CD4-positive, alpha-beta T cell treated with Interleukin-10 for 1 hour (primary cell): ENCODE measurements around the gene COMMD6.
"Not testable (repeated sequence)": the region's sequence is repeated elsewhere in the genome, so short reads cannot be mapped to it uniquely, and the experiment has no call there.

Experiments
- DNase-seq: peaks from one replicate; pipeline ENCODE4 v3.0.0-alpha.2; 2020

The COMMD6 gene

DNA sequence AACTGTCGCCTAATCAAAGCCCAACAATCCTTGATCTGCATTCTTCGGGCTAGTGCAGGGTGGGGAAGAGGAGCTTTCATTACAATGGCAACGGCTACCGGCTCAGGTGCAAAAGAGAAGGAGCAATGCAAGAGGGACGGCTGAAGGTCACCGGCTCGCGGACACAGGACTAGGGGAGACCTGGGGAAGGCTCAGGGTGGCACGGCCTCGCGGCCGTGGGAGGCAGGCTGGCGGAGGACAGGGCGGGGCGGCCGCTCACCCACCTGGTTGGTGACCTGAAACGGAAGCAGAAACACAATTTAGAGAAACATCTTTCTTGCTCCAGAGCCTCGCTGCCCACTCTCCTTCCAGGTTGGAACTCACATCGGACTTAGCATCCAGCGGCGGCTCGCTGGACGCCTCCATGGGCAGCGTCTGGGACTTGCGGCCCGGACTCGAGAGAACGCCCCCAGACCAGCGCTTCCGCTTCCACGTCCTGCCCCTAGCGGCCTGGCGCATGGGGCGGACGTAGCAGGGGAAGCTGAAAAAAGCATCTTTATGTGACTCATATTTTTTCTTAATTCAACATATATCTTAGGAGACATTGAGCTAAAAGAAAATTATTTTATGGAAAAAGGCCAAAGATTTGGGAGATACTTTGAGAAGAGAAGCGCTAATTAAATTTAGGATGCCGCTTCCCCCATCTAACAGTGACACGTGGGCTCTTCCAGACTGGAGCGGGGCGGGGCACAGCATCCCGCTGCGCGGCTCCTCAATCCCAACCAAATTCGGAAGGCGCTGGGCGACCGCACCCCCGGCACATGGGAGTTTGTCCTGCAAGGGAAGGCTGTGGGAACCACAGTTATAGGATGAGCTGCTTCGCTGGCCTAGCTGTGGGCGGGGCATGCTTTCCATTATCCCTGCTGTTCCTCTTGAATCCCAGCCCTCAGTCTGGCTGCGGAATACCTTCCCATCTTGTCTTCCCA, at the start of gene COMMD6:
TSS of gene COMMD6 (minus strand) at position 441 of the 965 bp plus-strand sequence. CDS start at position 405, 36 bp downstream.
- DNase-seq, result peak; percentile 69

DNA sequence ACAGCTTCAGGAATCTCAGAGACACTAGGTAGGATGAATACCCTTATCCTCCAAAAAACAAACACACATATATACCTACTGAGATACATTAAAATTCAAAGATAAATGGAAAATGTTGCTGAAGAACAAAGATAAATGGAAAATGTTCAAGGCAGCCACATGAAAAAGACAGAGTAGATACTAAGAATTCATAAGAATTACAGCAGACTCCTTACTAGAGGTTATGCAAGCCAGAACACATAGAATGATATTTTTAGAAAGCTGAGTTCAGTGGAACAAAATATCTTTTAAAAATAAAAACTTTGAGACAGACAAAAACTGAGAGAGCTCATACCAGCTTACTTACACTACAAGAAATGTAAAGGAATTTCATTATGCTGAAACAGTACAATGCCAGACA, 47.5 kb upstream of the COMMD6 start:
- DNase-seq, result no peak

DNA sequence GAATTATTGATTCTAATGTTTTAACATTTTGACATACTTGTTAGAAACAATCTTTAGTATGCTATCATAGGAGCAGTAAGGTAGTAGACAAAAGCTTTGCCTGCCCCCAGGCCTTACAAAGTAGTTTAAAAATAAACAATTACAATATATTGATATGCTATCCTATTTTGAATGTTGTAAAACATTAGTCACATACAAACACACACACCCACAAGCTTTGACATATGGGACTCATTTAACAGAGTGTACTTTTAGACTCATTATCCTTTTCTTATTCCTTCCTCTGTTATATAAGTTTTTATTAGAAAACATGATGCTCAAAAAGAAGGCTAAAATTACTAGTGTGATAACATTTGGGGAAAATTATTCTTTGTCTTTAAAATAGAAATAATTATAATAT, 45.5 kb upstream of the COMMD6 start:
- no peak for DNase-seq

DNA sequence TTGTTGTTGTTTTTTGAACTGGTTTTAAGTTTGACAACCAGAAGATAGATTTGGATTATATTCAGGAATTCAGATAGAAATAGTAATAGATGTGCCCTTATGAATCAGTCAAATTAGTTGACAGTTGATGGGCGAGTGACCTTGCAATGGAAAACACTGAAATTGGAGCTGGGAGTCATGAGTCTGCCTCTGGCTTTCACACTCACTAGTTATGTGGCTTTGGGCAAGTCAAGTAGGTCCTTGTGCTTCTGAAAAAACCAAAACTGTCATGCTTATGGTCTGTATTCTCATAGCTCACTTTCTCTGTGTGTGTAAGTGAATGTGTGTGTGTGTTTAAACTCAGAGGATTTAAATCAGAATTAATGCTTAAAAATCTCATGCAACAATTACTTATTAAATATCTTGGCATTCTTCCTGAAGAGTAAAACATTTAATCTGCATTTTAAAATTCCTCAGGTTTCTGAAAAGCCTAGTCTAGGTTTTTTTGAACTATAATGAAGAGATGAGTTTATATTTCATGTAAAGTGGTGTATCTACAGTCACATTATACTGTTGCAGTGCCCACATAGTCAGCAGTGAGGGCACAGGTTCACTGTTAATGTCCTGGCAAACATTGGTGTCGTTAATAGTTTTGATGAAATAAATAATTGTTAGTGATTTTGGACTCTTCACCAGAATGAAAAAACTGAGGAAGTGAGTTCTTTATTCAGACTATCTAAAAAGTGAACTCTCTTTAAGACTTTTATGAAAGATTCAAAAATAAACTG, 44.4 kb upstream of the COMMD6 start:
- DNase-seq, result no peak

DNA sequence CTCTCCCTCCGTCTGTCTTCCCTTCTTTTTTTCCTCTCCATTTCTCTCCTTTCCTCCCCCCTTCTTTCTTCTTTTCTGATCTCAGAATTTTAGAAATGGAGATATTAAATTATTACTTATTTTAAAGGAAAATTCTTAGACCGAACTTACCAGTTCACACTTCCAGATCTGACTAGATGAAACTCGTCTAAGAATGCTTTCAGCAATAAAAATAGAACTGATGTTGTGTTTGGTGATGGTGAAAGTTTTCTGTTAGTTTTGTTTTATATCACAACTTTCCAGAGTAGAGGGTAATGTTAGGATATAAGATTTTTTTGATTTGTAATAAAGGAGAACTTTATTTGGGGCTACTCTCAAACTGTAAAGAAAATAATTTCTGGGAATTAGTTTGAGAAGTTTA, 41.9 kb upstream of the COMMD6 start:
- DNase-seq, result no peak

DNA sequence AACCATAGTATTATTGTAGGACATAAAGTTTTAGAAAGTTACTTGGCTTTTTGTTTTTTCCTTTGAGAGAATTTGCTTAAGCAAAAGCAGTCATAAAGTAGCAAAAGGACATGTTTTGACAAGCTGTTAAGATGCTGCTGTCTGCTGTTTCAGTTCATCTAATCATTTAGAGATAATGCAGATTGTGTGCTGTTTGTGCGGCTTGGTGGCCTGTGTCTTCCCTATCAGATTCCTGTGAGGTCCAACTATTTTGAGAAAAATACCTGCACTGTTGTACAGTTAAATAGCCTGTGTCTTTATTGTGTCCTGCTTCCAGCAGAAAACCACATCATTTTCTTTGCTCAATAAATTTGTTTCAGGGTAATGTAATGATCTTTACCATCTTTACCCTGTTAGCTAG, 31.9 kb upstream of the COMMD6 start:
- DNase-seq, result no peak

DNA sequence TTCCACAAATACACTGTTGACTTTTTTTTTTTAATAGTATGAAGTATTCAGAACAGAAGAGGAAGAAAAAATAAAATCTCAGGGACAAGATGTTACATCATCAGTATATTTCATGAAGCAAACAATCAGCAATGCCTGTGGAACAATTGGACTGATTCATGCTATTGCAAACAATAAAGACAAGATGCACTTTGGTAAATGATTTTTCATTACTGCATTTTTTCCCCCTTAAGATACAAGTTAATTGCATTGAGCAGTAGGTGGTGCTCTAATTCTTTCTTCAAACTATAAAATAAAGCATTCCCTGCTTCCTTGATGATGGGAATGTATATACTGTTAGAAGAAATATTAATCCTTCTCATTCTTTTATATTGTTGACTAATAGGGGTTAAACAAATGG, 29.0 kb upstream of the COMMD6 start:
- no peak for DNase-seq

DNA sequence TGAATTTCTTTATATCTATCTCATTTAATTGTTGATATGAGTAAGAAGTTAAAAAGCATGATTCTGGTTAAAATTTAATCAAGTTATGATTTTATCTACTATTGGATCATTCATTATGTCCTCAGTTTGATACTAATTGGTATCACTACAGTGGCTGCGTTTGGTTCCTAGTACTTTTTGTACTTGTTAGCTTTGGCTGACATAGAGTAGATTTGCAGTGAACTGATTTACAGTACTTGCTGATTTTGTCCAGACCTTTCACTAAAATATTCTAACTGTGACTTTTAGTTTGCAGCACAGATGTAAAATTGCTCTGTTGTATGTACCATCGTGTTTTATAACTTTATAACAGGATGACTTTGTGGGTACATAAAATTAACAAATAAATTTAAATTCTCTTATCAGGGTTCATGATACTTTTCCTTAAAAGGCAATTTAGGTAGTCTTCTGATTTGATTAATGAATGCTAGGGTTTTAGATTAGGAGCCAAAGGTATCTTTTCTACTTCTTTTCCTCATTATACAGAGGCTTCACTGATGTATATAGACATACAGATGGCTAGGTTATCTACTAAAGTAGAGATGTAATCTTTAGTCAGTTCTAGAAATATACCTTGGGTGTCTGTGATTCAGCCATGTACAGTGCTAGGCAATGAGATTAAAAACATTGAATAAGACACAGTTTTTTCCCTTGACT, 20.7 kb upstream of the COMMD6 start:
- no peak for DNase-seq

DNA sequence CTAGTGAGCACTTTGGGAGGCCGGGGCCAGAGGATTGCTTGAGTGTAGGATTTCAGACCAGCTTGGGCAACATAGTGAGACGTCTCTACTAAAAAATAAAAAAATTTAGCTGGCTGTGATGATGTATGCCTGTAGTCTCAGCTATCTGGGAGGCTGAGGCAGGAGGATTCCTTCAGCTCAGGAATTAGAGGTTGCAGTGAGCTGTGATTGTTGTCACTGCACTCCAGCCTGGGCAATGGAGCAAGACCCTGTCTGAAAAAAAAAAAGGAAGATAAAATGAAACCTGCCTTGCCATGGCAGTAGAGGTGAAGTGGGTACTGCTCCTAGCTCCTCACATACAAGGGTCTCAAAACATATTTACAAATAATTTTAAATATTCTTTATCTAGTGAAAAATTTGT, 19.3 kb upstream of the COMMD6 start:
- DNase-seq, result no peak

DNA sequence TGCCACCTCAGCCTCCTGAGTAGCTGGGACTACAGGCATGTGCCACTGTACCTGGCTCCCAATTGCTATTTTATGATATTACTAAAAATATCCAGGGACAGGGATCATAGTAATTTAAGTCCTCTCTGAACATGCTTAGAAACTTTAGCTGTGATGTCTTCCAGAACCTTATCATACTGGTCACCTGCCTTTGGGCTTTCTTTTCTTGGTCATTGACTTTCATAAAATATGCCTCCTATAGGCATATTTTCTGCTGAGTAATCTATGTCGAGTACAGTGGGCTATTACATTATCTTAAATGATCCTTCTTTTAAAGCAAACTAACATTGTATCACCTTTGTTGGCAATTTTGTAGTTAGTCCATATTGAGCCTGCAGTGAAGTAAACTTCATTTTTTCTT, 18.2 kb upstream of the COMMD6 start:
- no peak for DNase-seq

DNA sequence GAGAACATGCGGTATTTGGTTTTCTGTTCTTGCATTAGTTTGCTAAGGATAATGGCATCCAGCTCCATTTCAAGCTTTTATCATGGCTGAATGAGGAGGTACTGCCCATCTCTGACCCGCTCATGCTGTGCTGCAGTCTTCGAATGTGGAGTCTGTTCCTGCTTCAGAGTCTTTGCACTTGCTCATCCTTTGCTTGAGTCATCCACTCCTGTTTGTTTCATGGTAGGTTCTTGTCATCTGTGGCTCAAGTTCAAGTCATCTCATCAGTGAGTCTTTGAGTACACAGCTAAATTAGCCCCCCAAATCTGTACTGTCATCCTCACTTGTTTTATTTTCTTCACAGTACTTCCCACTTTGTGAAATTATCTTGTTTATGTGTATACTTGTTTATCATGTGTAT, 17.3 kb upstream of the COMMD6 start:
- no peak for DNase-seq

DNA sequence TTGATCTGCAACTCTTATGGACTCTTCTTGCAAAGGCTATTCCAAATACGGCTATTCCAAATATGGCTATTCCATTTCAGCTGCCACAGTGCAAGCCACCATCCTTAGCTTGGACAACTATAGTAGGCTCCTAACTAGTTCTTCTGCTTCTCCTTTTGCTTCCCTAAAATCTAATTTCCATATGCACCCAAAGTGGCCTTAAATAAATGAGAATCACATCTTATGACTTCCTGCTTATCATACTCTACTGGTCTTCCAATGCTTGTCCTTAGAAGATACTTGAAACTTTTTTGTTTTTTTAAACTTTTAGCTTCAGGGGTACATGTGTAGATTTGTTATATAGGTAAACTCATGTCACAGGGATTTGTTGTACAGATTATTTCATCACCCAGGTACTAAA, 16.8 kb upstream of the COMMD6 start:
- no peak for DNase-seq

DNA sequence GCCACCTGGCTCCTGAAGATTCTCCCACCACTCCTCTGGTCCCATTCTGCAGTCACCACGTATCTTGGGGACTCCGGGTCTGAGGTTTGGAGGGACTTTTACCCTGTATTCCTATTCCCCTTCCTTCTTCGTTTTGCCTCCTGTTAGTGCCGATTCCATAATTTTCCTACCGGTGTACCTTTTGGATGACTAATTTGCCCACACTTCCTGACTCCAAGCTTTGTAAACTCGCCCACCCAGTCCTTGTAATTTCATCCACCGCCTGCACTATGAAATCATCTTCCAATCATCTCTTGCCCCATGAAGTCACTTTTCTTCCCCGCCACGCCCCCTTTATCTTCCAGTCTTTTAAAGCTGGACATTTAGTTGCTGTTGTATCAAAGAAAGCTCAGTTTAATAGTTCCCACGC, 12.5 kb upstream of the COMMD6 start:
- DNase-seq, result peak; percentile 9

DNA sequence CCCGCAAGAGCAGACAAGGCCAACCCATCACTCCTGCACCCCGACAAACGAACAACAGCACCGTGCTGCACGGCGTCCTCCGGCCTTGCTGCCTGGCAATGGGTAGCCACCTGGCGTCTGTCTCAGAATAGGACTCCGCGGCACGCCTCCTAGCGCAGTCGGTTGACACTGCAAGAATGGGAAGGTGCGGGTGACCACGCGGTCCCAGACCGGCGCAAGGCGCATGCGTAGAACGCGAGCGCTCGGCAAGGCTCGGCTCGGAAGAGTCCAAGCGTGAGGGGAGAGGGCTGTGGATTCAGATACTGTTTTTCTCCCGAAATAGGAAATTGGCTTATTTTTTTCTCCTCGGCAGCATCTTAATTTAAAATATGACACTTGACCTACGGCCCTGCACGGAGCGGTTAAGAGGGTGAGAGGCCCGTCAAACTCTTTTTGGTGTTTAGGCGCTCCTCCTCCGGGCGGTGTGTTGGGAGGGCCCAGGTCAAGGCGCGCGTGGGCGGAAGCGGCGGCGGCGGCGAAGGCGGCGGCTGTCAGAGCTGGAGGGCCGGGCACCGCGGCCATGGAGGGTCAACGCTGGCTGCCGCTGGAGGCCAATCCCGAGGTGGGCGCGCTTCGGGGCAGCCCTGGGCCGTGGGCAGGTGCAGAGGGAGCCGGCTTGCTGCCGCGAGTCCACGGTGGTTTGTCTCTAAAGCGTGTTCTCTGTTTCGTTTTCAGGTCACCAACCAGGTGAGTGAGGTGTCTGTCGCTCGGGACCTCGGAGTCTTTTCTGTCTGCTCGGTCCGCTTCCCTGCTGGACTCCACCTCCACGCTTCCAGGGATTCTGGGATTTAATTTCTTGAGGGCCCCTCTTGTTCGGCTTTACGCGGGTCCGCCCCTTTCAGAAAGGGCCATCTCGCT, 11.9 kb upstream of the COMMD6 start, which contains the start of gene UCHL3:
TSS of gene UCHL3 (plus strand) at position 530 of the 897 bp plus-strand sequence. CDS start at position 560, 30 bp downstream.
- DNase-seq, result peak; percentile 98

DNA sequence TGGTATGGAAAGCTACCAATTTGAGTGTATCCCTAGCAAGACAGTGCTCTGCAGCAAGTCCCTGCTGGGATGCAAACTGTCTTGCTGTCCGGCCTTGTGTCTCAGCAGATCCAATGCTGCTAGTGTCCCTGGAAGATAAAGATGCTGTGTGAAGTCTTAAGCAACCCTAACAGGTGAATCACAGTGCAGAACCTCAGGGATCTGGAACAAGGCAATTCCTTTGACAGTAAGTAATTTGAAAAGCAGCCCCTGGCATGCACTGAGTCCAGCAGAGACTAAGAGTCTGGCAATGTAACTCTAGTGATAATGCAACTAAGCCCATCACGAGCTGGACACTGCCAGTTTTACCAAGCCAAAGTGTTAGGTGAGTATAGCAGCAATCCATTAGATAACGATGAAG, 10.3 kb upstream of the COMMD6 start:
- no peak for DNase-seq

DNA sequence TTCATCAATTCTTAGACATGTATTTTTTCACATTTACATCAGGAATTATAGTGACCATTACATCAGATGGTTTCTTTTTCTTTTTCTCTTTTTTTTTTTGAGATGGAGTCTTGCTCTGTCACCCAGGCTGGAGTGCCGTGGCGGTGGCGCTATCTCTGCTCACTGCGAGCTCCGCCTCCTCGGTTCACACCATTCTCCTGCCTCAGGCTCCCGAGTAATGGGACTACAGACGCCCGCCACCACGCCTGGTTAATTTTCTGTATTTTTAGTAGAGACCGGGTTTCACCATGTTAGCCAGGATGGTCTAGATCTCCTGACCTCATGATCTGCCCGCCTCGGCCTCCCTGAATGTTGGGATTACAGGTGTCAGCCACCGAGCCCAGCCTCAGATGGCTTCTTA, 7.7 kb upstream of the COMMD6 start:
- DNase-seq, result not testable (repeated sequence)

DNA sequence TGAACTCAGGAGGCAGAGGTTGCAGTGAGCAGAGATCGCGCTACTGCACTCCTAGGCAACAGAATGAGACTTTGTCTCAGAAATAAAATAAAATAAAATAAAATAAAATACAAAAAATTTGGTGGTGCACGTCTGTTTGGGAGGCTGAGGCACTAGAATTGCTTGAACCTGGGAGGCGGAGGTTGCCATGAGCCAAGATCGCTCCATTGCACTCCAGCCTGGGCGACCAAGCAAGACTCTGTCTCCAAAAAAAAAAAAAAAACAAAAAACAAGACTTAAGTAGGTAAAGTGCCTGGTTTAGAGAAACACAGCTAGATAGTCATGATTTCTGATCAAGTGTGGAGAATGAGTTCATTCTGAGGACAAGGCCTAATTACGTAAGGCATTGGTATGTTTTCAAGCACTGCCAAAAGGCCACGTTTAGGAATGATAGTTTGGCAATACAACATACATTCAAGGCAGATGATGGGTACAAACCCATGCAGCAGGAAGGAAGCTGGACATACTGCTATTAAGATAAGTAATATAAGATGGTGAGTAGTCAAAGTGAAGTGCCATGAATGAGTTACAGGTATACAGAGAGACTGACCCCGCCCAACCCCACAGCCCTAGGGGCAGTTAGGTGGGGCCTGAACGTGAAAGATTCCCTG, 7.2 kb upstream of the COMMD6 start:
- DNase-seq, result no peak

DNA sequence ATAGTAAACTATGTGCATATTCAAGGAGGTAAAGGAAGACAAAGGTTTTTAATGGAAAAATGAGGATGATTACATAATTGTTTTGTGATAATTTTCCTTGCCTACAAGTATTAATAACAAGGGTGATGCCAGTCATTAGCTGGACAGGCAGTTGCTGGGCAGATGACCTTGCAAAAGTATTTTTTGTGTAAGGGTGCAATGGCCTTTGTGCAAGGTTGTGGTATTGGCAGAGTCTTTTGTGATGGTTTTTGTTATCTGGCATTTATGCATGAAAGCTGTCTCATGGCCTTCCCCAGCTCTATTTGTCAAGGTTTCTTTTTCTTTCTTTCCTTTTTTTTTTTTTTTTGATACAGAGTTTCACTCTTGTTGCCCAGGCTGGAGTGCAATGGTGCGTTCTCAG, 4.3 kb upstream of the COMMD6 start:
- DNase-seq, result no peak

DNA sequence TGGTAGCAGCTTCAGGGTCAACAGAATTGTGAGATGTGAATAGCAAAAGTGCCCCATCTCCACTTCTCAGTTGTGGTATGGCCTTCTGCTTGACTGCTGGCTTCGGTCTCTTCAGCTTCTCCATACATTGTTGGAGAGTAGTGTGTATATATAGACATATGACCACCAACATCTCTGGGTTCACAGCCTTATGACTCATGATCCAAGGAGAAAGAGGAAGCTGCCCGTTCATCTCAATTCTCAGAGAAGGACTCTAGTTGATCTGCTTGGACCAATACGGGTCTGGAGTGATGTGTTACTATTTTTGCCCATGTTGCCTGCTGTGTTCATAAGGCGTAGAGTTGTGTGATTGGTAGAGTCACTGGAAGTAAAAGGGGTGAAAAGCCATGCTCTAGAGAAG, 3.6 kb upstream of the COMMD6 start:
- DNase-seq, result peak; percentile 6

DNA sequence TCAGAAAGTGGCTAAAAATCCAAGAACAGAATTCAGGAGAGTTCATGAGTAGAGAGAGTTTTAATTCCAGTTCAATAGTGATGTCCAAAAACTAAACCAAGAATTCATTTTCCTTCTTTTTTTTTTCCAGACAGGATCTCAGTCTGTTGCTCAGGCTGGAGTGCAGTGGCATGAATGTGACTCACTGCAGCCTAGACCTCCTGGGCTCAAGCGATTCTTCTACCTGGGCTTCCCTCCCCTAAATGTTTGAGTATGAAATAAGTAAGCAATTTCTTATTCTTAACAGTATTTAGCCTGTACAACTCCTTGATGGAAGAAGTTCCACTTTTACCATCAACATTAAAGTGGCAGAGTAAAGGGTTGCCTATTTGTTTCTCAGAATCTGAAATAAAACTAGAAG, 3.8 kb downstream of the COMMD6 start:
- no peak for DNase-seq

DNA sequence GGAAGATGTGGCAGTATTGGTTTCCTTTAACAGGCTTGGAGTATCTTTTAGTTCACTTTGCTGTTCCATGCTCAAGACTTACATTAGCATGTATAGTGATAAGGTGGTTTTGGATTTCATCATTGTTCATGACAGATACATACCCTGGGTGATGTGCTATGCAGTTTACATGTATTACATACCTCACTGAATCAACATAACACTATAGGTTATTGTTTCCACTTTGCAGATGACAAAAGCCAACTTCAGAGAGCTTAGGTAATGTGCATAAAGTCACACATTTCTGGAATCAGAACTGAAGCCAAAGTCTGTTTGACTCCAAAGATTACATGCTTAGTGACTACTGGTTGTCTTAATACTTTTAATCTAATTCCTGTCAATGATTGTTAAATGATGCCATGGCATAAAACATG, 7.1 kb downstream of the COMMD6 start:
- no peak for DNase-seq

DNA sequence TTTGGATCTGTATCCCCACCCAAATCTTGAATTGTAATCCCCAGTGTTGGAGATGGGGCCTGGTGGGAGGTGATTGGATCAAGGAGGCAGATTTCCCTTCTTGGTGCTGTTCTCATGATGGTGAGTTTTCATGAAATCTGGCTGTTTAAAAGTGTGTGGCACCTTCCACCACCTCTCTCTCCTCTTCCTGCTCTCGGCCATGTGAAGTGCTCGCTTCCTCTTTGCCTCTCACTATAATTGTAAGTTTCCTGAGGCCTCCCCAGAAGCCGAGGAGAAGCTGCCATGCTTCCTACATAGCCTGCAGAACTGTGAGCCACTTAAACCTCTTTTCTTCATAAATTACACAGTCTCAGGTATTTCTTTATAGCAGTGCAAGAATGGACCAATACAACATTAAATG, 15.7 kb downstream of the COMMD6 start:
- no peak for DNase-seq
